OCI-LY7 (cell line): ENCODE results near the gene SPAG16. TPM values are rescaled to one million over a fixed set of nuclear protein-coding genes. Genes with fewer than 3 reads are reported as not detected.

Experiments
- BruUV-seq: library from RNA; stranded (reverse); fragments of 400-500 nt; replicated peaks from 2 replicates; lab custom pipeline; 2021; lab: Mats Ljungman, UMichigan
- CTCF ChIA-PET: fragments of 300-600 bp; sonication (Branson Sonifier 250); formaldehyde crosslinking; loops from one replicate; lab custom pipeline; 2022; ENCODE audit warnings: antibody characterized with exemption; ENCODE audit not compliant: unreplicated experiment; lab: Charles Lee
- POLR2A ChIA-PET: fragments of 300-600 bp; sonication (Branson Sonifier 250); formaldehyde crosslinking; loops from one replicate; lab custom pipeline; 2022; ENCODE audit warnings: antibody characterized with exemption; lab: Charles Lee
- DNase-seq: peaks from one replicate; pipeline ENCODE4 v3.0.0-alpha.2; 2015; ENCODE audit warnings: low spot score
- H2AFZ ChIP-seq: fragments of 200-600 bp; sonication (generic), shearing (Covaris generic); 2 replicates; pipeline ENCODE4 v1.6.1; 2014; ENCODE audit warnings: mild to moderate bottlenecking, antibody characterized with exemption, low read length, moderate library complexity
- H3K27ac ChIP-seq: fragments of 200-600 bp; sonication (generic); 2 replicates; pipeline ENCODE4 v1.5.1; 2014; ENCODE audit warnings: mixed run types, low read depth, mild to moderate bottlenecking, moderate library complexity, low read length, inconsistent platforms; ENCODE audit not compliant: poor library complexity, severe bottlenecking
- H3K36me3 ChIP-seq: fragments of 200-600 bp; sonication (generic); 2 replicates; pipeline ENCODE4 v1.6.1; 2014; ENCODE audit warnings: mild to moderate bottlenecking, antibody characterized with exemption, low read length, moderate library complexity, mixed read lengths; ENCODE audit not compliant: insufficient read depth
- H3K4me1 ChIP-seq: fragments of 200-600 bp; sonication (generic); 2 replicates; pipeline ENCODE4 v1.5.1; 2014; ENCODE audit warnings: mild to moderate bottlenecking, low read length; ENCODE audit not compliant: insufficient read depth, poor library complexity, severe bottlenecking
- H3K4me2 ChIP-seq: fragments of 200-600 bp; sonication (generic); 2 replicates; pipeline ENCODE4 v1.6.1; 2014; ENCODE audit warnings: mild to moderate bottlenecking, low read length
- H3K4me3 ChIP-seq: fragments of 200-600 bp; sonication (generic); 2 replicates; pipeline ENCODE4 v1.5.1; 2014; ENCODE audit warnings: mild to moderate bottlenecking, low read depth, low read length; ENCODE audit not compliant: poor library complexity, severe bottlenecking
- H3K79me2 ChIP-seq: fragments of 200-600 bp; sonication (generic); 2 replicates; pipeline ENCODE4 v1.6.1; 2016; ENCODE audit warnings: low read depth, mild to moderate bottlenecking, low read length, moderate library complexity, mixed read lengths; ENCODE audit not compliant: insufficient read depth
- H3K9me2 ChIP-seq: fragments of 200-600 bp; sonication (generic); 2 replicates; pipeline ENCODE4 v1.6.1; 2016; ENCODE audit warnings: mild to moderate bottlenecking, low read length, mixed read lengths; ENCODE audit not compliant: insufficient read depth
- H3K9me3 ChIP-seq: fragments of 200-600 bp; sonication (generic); 2 replicates; pipeline ENCODE4 v1.6.1; 2014; ENCODE audit warnings: mild to moderate bottlenecking, mixed run types, low read length, mixed read lengths
- H4K20me1 ChIP-seq: fragments of 200-600 bp; sonication (generic); 2 replicates; pipeline ENCODE4 v1.6.1; 2014; ENCODE audit warnings: mild to moderate bottlenecking, antibody characterized with exemption, low read length, moderate library complexity, mixed read lengths; ENCODE audit not compliant: insufficient read depth
- EZH2phosphoT487 ChIP-seq: fragments of 200-600 bp; sonication (generic); IDR thresholded peaks from 2 replicates; pipeline ENCODE4 v1.6.1; 2018; ENCODE audit warnings: low read depth, borderline replicate concordance, mild to moderate bottlenecking, mixed run types, antibody characterized with exemption, low read length, moderate library complexity, mixed read lengths
- intact Hi-C: fragments of 100-400 bp; cut with micrococcal nuclease; formaldehyde crosslinking; loops from one replicate; pipeline ENCODE4 v1.10.0; 2022; ENCODE audit not compliant: unreplicated experiment
- total RNA-seq, 2 experiments: library from RNA; depleted of rRNA in 1 of 2; stranded (reverse); fragments of >200 nt in 1 of 2; shearing (Covaris generic) in 1 of 2; gene quantifications; 2 replicates each; pipeline ENCODE4 v1.2.3, GENCODE V29; 2014 to 2022
- TF ChIP-seq, protein P1 (sequence below): fragments of 200-600 bp; sonication (generic); conservative IDR thresholded peaks from 2 replicates; pipeline ENCODE4 v1.5.1; 2014; ENCODE audit warnings: mild to moderate bottlenecking, antibody characterized with exemption, low read length, moderate library complexity, mixed read lengths

Gene SPAG16
- total RNA-seq, 2 experiments from 2014 or later: 22.1 to 24.2 TPM

DNA sequence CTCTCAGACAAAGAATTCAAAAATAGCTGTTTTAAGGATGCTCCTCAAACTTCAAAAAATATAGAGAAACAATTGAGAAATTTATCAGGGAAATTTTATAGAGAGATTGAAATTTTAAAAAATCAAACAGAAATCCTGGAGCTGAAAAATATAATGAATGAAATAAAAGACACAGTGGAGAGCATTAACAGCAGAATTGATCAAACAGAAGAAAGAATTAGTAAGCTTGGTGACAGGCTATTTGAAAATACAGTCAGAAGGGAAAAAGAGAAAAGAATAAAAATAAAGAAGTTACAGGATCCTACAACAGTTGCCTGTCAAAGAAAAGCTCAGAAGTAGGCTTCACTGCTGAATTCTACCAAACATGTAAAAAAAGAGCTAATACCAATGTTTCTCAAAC, 832.8 kb downstream of the SPAG16 start:
- H3K27ac ChIP-seq: no peak overlapping the region
- CTCF ChIA-PET: no interaction called here
- POLR2A ChIA-PET: interaction anchor here (0.7 kb wide), 1 partner anchor 352 kb away, joined by 3 read pairs; no protein-coding TSS in a partner anchor
- no TSS peak for BruUV-seq
- H3K4me3 ChIP-seq: no peak overlapping the region
- H3K9me3 ChIP-seq: 0 out of 2 replicates have a peak, but pooled peaks cover 7% of the 10 kb centered on the region
- no peaks in the 10 kb centered on the region for H3K4me1 ChIP-seq
- H3K4me2 ChIP-seq: no peak overlapping the region
- no peaks in the 10 kb centered on the region for H4K20me1 ChIP-seq
- H3K79me2 ChIP-seq: no peaks in the 10 kb centered on the region
- DNase-seq: no peak
- no peaks in the 10 kb centered on the region for H3K36me3 ChIP-seq
- no peaks in the 10 kb centered on the region for H3K9me2 ChIP-seq
- TF ChIP-seq, protein P1, sequence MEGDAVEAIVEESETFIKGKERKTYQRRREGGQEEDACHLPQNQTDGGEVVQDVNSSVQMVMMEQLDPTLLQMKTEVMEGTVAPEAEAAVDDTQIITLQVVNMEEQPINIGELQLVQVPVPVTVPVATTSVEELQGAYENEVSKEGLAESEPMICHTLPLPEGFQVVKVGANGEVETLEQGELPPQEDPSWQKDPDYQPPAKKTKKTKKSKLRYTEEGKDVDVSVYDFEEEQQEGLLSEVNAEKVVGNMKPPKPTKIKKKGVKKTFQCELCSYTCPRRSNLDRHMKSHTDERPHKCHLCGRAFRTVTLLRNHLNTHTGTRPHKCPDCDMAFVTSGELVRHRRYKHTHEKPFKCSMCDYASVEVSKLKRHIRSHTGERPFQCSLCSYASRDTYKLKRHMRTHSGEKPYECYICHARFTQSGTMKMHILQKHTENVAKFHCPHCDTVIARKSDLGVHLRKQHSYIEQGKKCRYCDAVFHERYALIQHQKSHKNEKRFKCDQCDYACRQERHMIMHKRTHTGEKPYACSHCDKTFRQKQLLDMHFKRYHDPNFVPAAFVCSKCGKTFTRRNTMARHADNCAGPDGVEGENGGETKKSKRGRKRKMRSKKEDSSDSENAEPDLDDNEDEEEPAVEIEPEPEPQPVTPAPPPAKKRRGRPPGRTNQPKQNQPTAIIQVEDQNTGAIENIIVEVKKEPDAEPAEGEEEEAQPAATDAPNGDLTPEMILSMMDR: no peak
- TF ChIP-seq EZH2phosphoT487: no peak
- intact Hi-C loops: no loop called here
- H2AFZ ChIP-seq: no peak overlapping the region

DNA sequence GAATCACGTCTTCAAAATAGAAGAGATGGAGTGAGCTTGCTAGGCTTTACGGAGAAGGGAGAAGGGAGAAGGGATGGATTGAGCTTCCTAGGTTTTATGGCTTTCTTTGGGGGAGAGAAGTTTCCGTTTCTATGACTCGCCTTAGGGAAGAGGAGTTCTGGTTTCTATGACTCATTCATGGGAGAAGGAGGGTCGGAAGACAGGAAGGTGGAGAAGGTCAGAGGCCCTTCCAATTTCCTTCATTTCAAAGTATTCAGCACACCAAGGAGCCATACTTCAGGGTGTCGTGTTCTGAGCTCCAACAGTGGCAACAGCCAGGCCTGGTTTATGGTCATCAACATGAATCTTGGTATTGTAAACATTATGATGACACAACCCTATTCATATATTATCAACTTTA, 841.9 kb downstream of the SPAG16 start:
- no peak for TF ChIP-seq EZH2phosphoT487
- TF ChIP-seq, protein P1: no peak
- intact Hi-C loops: no loop called here
- no TSS peak for BruUV-seq

DNA sequence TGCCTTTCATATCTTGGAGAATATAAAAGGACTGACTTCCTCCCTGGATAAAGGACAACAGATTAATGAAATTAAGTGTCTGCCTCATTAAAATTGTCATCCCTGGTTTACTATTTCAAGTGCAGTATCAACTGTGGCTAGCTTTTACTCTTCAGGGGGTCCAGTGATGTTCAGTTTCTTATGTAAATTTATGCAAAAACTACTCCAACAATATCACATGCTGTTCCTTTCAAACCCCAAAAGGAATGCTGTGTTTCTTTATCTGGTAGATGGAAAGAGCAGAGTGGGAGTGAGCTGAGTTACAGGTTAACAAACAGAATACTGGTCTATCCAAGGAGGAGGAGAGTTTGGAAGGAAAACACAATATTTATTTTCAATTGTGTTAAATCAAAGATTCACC, 842.9 kb downstream of the SPAG16 start:
- CTCF ChIA-PET: no interaction called here
- no peak for TF ChIP-seq EZH2phosphoT487
- TF ChIP-seq, protein P1: no peak
- POLR2A ChIA-PET: no interaction called here
- no peaks in the 10 kb centered on the region for H3K9me2 ChIP-seq
- H3K9me3 ChIP-seq: no peaks in the 10 kb centered on the region
- H3K4me3 ChIP-seq: no peak overlapping the region
- H4K20me1 ChIP-seq: no peaks in the 10 kb centered on the region
- H2AFZ ChIP-seq: no peak overlapping the region
- no TSS peak for BruUV-seq
- no peak overlapping the region for H3K4me2 ChIP-seq
- H3K79me2 ChIP-seq: no peaks in the 10 kb centered on the region
- H3K36me3 ChIP-seq: no peaks in the 10 kb centered on the region
- DNase-seq: no peak
- H3K27ac ChIP-seq: no peak overlapping the region
- intact Hi-C loops: no loop called here
- no peaks in the 10 kb centered on the region for H3K4me1 ChIP-seq

More for the DNA sequence above, 841.9 kb downstream of the SPAG16 start:
- no peaks in the 10 kb centered on the region for H3K9me3 ChIP-seq
- no peaks in the 10 kb centered on the region for H3K9me2 ChIP-seq
- H3K4me1 ChIP-seq: no peaks in the 10 kb centered on the region
- no peak overlapping the region for H3K27ac ChIP-seq
- no peaks in the 10 kb centered on the region for H4K20me1 ChIP-seq
- no peaks in the 10 kb centered on the region for H3K36me3 ChIP-seq
- no peak overlapping the region for H2AFZ ChIP-seq
- no peak for DNase-seq
- H3K4me3 ChIP-seq: no peak overlapping the region
- ChIA-PET POLR2A (interaction anchor here (0.8 kb wide), 1 partner anchor 279 kb away, joined by 3 read pairs; no protein-coding TSS in a partner anchor), CTCF (no interaction called here)
- no peak overlapping the region for H3K4me2 ChIP-seq
- H3K79me2 ChIP-seq: no peaks in the 10 kb centered on the region
